Aorta (tissue), 5 donors: ENCODE data around the gene HOXA9. TPM values are rescaled to one million over a fixed set of nuclear protein-coding genes. Genes with fewer than 3 reads are reported as not detected.

Experiments used
- ATAC-seq: fragments of 200-7000 bp; cut with Tn5 transposase; one replicate; pipeline ENCODE4 v1.9.1; 2022; ENCODE audit warnings: moderate library complexity; ENCODE audit not compliant: low FRiP score
- DNase-seq, 2 donors: peaks; one replicate each; pipeline ENCODE4 v3.0.0-alpha.2; 2020
- H3K27ac ChIP-seq, 2 donors: one replicate each; pipeline ENCODE4 v1.5.1; 2013; ENCODE audit warnings: low read length in 2 of 2, mild to moderate bottlenecking in 2 of 2, moderate library complexity in 2 of 2, control low read depth in 1 of 2, inconsistent platforms in 1 of 2, low read depth in 1 of 2
- H3K27me3 ChIP-seq, 2 donors: one replicate each; pipeline ENCODE4 v1.6.1; 2013; ENCODE audit warnings: control low read depth in 1 of 2, low read length in 1 of 2, mild to moderate bottlenecking in 1 of 2, moderate library complexity in 1 of 2; ENCODE audit not compliant: insufficient read depth in 2 of 2, control insufficient read depth in 1 of 2
- H3K36me3 ChIP-seq, 2 donors: one replicate each; pipeline ENCODE4 v1.6.1; 2013; ENCODE audit warnings: control low read depth in 1 of 2, low read length in 1 of 2, mild to moderate bottlenecking in 1 of 2; ENCODE audit not compliant: insufficient read depth in 2 of 2, control insufficient read depth in 1 of 2
- H3K4me1 ChIP-seq, 2 donors: one replicate each; pipeline ENCODE4 v1.6.1; 2013; ENCODE audit warnings: low read length in 2 of 2, control low read depth in 1 of 2, mild to moderate bottlenecking in 1 of 2, moderate library complexity in 1 of 2; ENCODE audit not compliant: insufficient read depth in 2 of 2, control insufficient read depth in 1 of 2
- H3K4me3 ChIP-seq, 2 donors: one replicate each; pipeline ENCODE4 v1.5.1; 2013; ENCODE audit warnings: low read length in 2 of 2, control low read depth in 1 of 2, mild to moderate bottlenecking in 1 of 2
- H3K9me3 ChIP-seq: one replicate; pipeline ENCODE4 v1.6.1; 2013; ENCODE audit warnings: mild to moderate bottlenecking, low read length; ENCODE audit not compliant: control insufficient read depth
- WGBS, 2 donors: extraction: QIAGEN DNeasy Blood & Tissue Kit; methylation state at CpG; one replicate each; pipeline ENCODE4 v1.1.7; 2013; 5-methylcytosine and 5-hydroxymethylcytosine counted together
- intact Hi-C, 2 donors: fragments of 100-400 bp; cut with DNase I; formaldehyde crosslinking; loops; one replicate each; pipeline versions ENCODE4 v1.14.2 to v1.15.0; 2022
- polyA plus RNA-seq, 2 donors: library from polyadenylated mRNA; stranded (reverse); fragments of 200-250 nt; gene quantifications; one replicate each; pipeline ENCODE4 v1.2.3, GENCODE V29; 2013
- total RNA-seq, 2 donors: library from RNA; stranded (reverse); fragmentation: NEBNext Ultra II Directional; extraction: Animal tissue kit (Norgen Biotek cat#: 25700); gene quantifications; one replicate each; pipeline ENCODE4 v1.2.1, GENCODE V29; 2021
- donor health status: healthy with polysubstance abuse.
- donor health status: Bipolar disorder and iron deficiency.
- donor health status: DM: no; HTN: no; CAD: no.
- donor health status: DM: no; HTN: no; CAD: no.
- donor health status: DM: yes; HTN: yes; CAD: no.

The HOXA9 gene
- total and polyA plus RNA-seq, 4 donors, result 1.5 to 5.8 (median 2.4) TPM

GRCh38 chr7:27149842-27150567, 15.3 kb downstream of the HOXA9 start:
- intact Hi-C loops, result loop anchor here in 1 of 2 donors (5.0 to 10.0 kb wide), 2 partner anchors 945 to 1293 kb away; partner anchors contain the start of genes CBX3 and HNRNPA2B1
- Histone ChIP-seq H3K27me3 (no peaks in the 10 kb centered on the region), H3K9me3 (no peaks in the 10 kb centered on the region), H3K4me3 (peak overlapping the region; percentile 7 to 33), H3K4me1 (no peaks in the 10 kb centered on the region), H3K36me3 (no peaks in the 10 kb centered on the region), H3K27ac (peak overlapping the region in 1 of 2 donors; percentile 38)
- ATAC-seq, result no peak
- WGBS, 2 donors, result 51 to 60% methylated on average over 13 of the region's 13 CpGs
- peak in 1 of 2 donors; percentile 77 for DNase-seq

- ATAC-seq (no peak), DNase-seq (no peak)
- Histone ChIP-seq H3K9me3 (no peaks in the 10 kb centered on the region), H3K4me3 (peak overlapping the region in 1 of 2 donors; percentile 28), H3K4me1 (no peaks in the 10 kb centered on the region), H3K27ac (peak overlapping the region in 1 of 2 donors; percentile 20), H3K36me3 (no peaks in the 10 kb centered on the region), H3K27me3 (no peaks in the 10 kb centered on the region)
- 53 to 59% methylated on average over 30 of the region's 30 CpGs for WGBS, 2 donors
- intact Hi-C loops, result no loop called here
Observed at GRCh38 chr7:27148756-27149641, 16.3 kb downstream of the HOXA9 start.

DNA sequence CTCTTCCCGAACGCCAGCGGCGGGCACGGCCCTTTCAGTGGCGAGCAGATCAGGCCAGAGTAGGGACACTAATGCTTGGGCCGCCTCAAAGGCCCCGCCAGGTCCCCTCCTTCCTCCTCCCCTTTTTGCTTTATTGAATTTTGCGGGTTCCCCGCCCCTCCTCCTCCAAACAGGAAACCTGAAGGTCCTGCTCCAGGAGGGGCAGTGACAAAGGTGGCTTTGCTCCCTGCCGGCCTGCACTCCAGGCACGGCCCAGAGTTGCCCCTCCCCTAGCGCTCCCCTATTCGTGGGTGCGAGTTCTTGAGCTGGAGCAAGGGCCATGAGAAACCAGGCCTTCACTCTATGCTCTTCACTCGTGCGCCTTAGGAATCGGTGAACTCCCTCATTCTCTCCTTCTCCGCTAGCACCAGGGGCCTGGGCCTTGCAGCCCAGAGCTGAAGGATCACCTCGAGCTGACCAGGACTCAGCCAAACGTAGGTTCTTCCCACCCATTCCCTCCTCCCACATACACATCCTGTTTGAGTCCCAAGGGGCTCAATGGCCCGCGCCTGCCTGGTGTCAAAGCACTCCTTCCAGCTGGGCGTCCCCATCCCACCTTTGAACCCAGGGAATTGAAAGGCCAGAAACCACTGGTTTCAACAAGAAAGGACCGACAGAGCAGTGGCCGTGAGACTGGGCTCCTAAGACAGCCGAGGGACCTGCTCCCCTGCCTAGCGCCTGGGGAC, 17.1 kb downstream of the HOXA9 start:
- H3K4me1 ChIP-seq, result no peaks in the 10 kb centered on the region
- ATAC-seq (no peak), DNase-seq (no peak)
- H3K27ac ChIP-seq, result peak overlapping the region; percentile 16 to 20
- no peaks in the 10 kb centered on the region for H3K9me3 ChIP-seq
- intact Hi-C loops, result no loop called here
- no peaks in the 10 kb centered on the region for H3K36me3 ChIP-seq
- H3K27me3 ChIP-seq, result no peaks in the 10 kb centered on the region
- WGBS, 2 donors, result 25 to 29% methylated on average over 28 of the region's 28 CpGs
- peak overlapping the region in 1 of 2 donors; percentile 28 for H3K4me3 ChIP-seq

DNA sequence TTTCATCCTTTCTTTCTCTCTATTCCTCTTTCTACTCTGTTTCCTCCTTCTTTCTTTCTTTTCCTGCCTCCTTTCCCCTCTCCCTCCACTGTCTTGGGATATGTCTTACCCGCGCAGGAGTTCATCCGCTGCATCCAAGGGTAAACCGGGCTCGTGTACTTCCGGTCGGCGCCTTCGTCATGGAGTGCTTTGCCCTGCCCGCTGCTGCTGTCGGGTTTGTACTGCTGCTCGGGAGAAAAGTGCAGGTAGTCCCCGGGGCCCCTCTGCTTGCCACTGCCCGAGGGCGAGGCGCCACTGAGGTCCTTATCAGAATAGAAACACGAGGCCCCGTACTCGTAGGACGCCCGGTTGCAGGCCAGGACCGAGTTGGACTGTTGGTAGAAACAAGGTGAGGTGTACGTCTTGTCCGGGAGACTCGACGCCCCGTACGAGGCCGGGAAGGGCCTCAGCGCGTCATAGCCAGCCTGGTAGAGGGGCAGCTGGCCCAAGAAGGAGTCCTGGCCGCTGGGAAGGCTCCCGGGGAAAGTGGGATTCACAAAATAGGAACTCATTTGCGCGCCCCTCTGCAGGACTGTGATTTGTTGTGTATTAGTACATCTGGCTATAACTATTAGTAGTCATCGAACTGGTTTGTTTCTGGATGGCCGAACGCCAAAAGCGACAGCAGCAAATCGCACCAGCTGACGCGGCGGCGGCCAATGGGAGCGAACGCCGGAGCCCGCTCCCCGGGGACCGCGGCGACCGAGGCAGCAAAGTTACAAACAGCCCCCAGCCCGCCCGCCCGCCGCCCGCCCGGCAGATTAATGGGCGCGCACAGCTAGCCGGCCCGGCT, 17.9 kb downstream of the HOXA9 start, which contains the start of gene HOXA6:
HOXA6 (minus strand) TSS at position 576 of the 832 bp plus-strand sequence; CDS start at position 551, 25 bp downstream.
- H3K36me3 ChIP-seq, result no peaks in the 10 kb centered on the region
- no peaks in the 10 kb centered on the region for H3K9me3 ChIP-seq
- intact Hi-C loops, result no loop called here
- WGBS, 2 donors, result 22 to 30% methylated on average over 63 of the region's 63 CpGs
- H3K4me1 ChIP-seq, result no peaks in the 10 kb centered on the region
- H3K27ac ChIP-seq, result peak within 1 kb of the TSS; percentile 16 to 35
- DNase-seq (peak; percentile 78 to 92), ATAC-seq (no peak)
- no peaks in the 10 kb centered on the region for H3K27me3 ChIP-seq
- peak within 1 kb of the TSS; percentile 8 to 28 for H3K4me3 ChIP-seq

- intact Hi-C loops, result no loop called here
- Histone ChIP-seq H3K36me3 (no peaks in the 10 kb centered on the region), H3K27me3 (no peaks in the 10 kb centered on the region), H3K4me3 (no peak overlapping the region), H3K4me1 (no peaks in the 10 kb centered on the region), H3K9me3 (no peaks in the 10 kb centered on the region), H3K27ac (no peak overlapping the region)
- ATAC-seq, result no peak
- 75 to 89% methylated on average over 4 to 5 of the region's 5 CpGs for WGBS, 2 donors
- DNase-seq, result no peak
Observed at GRCh38 chr7:27146491-27147198, 18.7 kb downstream of the HOXA9 start.

DNA sequence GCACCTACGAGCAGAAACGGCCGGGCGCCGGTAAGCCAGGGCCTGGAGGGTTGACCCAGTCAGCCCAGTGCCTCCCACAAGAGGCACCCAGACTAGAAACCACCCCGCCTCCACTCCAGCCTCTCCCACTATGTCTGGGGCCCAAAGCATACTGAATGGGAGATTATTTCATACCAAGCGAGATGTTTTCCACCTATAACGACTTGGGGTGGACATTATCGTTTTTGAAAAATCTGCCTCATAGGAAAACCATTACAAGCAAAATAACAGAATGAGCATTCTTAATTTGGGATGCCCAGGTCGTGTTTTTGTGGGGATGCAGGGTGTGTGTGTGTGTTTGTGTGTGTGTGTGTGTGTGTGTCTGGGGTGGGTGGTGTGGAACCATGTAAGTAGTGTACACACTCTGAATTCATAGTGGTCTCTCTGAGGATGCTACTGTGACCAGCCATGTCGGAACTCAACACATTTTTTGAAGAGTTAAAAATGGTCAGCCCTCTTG, 19.4 kb downstream of the HOXA9 start:
- no peaks in the 10 kb centered on the region for H3K27me3 ChIP-seq
- WGBS, 2 donors, result 71 to 92% methylated on average over 11 of the region's 11 CpGs
- H3K36me3 ChIP-seq, result no peaks in the 10 kb centered on the region
- no peak overlapping the region for H3K4me3 ChIP-seq
- intact Hi-C loops, result no loop called here
- DNase-seq, result no peak
- no peak overlapping the region for H3K27ac ChIP-seq
- no peaks in the 10 kb centered on the region for H3K4me1 ChIP-seq
- no peak for ATAC-seq
- H3K9me3 ChIP-seq, result no peaks in the 10 kb centered on the region

DNA sequence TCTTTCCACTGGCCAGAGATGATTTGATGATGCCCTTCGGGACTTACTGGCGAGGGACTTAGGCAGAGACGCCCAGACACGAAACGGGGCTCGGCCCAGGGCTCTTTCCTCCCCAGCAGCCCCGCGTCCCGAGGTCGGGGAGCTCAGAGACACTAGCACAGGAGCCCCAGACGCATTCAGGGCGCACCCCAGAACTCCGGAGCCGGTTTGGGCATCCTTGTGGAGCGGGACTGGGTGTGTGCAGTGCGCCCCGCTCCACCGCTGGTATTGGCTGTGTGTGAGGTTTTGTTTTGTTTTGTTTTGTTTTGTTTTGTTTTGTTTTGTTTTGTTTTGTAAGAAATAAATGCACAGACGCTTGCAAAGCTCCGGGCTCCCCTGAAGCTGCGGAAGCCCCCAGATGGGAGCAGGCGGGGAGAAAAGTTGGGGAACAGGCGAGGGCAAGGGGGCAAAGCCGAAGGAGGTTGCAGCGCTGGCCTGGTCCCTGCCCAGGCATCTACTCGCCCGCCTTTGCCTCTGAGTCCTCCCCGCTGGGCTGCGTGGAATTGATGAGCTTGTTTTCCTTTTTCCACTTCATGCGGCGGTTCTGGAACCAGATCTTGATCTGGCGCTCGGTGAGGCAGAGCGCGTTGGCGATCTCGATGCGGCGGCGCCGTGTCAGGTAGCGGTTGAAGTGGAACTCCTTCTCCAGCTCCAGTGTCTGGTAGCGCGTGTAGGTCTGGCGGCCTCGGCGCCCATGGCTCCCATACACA, 20.0 kb downstream of the HOXA9 start:
- DNase-seq, result peak in 1 of 2 donors; percentile 80
- 68 to 91% methylated on average over 45 to 47 of the region's 47 CpGs for WGBS, 2 donors
- Histone ChIP-seq H3K4me3 (no peak overlapping the region), H3K27ac (no peak overlapping the region), H3K36me3 (no peaks in the 10 kb centered on the region), H3K9me3 (no peaks in the 10 kb centered on the region), H3K27me3 (no peaks in the 10 kb centered on the region), H3K4me1 (no peaks in the 10 kb centered on the region)
- no peak for ATAC-seq
- intact Hi-C loops, result no loop called here
